Measurements from ENCODE around the gene CAMK2D. TPM values are rescaled to one million over a fixed set of nuclear protein-coding genes. Genes with fewer than 3 reads are reported as not detected.

Gene CAMK2D
- polyA plus RNA-seq, 3 donors, result 82.3 to 90.8 (median 86.6) TPM

- DNase-seq (ENCODE audit: low read depth in 3 of 3, low spot score in 2 of 3), result no peak
These were observed 117.1 kb downstream of the CAMK2D start for GRCh38 chr4:113644398-113644797.

GRCh38 chr4:113643505-113643904 is 118.0 kb downstream of the CAMK2D start:
- no peak for DNase-seq (ENCODE audit: low read depth in 3 of 3, low spot score in 2 of 3)

- no peak for DNase-seq (ENCODE audit: low read depth in 3 of 3, low spot score in 2 of 3)
These were observed 120.5 kb downstream of the CAMK2D start for GRCh38 chr4:113641025-113641431.

GRCh38 chr4:113639326-113639725 is 122.2 kb downstream of the CAMK2D start:
- no peak for DNase-seq (ENCODE audit: low read depth in 3 of 3, low spot score in 2 of 3)

- DNase-seq (ENCODE audit: low read depth in 3 of 3, low spot score in 2 of 3), result no peak
These were observed 123.0 kb downstream of the CAMK2D start for GRCh38 chr4:113638562-113638832.

GRCh38 chr4:113637823-113638561 is 123.5 kb downstream of the CAMK2D start:
- DNase-seq (ENCODE audit: low read depth in 3 of 3, low spot score in 2 of 3), result no peak

- DNase-seq (ENCODE audit: low read depth in 3 of 3, low spot score in 2 of 3), result no peak
These were observed 124.2 kb downstream of the CAMK2D start for GRCh38 chr4:113637363-113637762.

- DNase-seq (ENCODE audit: low read depth in 3 of 3, low spot score in 2 of 3), result no peak
These were observed 124.7 kb downstream of the CAMK2D start for GRCh38 chr4:113636877-113637276.

GRCh38 chr4:113636438-113636818 is 125.1 kb downstream of the CAMK2D start:
- DNase-seq (ENCODE audit: low read depth in 3 of 3, low spot score in 2 of 3), result no peak

- DNase-seq (ENCODE audit: low read depth in 3 of 3, low spot score in 2 of 3), result no peak
These were observed 125.7 kb downstream of the CAMK2D start for GRCh38 chr4:113635739-113636437.

- DNase-seq (ENCODE audit: low read depth in 3 of 3, low spot score in 2 of 3), result no peak
These were observed 127.2 kb downstream of the CAMK2D start for GRCh38 chr4:113634081-113634969.

GRCh38 chr4:113633467-113633866 is 128.1 kb downstream of the CAMK2D start:
- no peak for DNase-seq (ENCODE audit: low read depth in 3 of 3, low spot score in 2 of 3)

- no peak for DNase-seq (ENCODE audit: low read depth in 3 of 3, low spot score in 2 of 3)
These were observed 132.8 kb downstream of the CAMK2D start for GRCh38 chr4:113628711-113629110.

- DNase-seq (ENCODE audit: low read depth in 3 of 3, low spot score in 2 of 3), result no peak
These were observed 134.2 kb downstream of the CAMK2D start for GRCh38 chr4:113627321-113627720.

- no peak for DNase-seq (ENCODE audit: low read depth in 3 of 3, low spot score in 2 of 3)
These were observed 135.6 kb downstream of the CAMK2D start for GRCh38 chr4:113625902-113626301.

- DNase-seq (ENCODE audit: low read depth in 3 of 3, low spot score in 2 of 3), result no peak
These were observed 138.2 kb downstream of the CAMK2D start for GRCh38 chr4:113623274-113623894.

GRCh38 chr4:113621633-113622032 is 139.9 kb downstream of the CAMK2D start:
- no peak for DNase-seq (ENCODE audit: low read depth in 3 of 3, low spot score in 2 of 3)

- DNase-seq (ENCODE audit: low read depth in 3 of 3, low spot score in 2 of 3), result no peak
These were observed 141.5 kb downstream of the CAMK2D start for GRCh38 chr4:113620032-113620431.

- no peak for DNase-seq (ENCODE audit: low read depth in 3 of 3, low spot score in 2 of 3)
These were observed 142.0 kb downstream of the CAMK2D start for GRCh38 chr4:113619526-113619925.

- DNase-seq (ENCODE audit: low read depth in 3 of 3, low spot score in 2 of 3), result no peak
These were observed 143.3 kb downstream of the CAMK2D start for GRCh38 chr4:113618205-113618604.

- no peak for DNase-seq (ENCODE audit: low read depth in 3 of 3, low spot score in 2 of 3)
These were observed 144.3 kb downstream of the CAMK2D start for GRCh38 chr4:113617195-113617594.
